ENCODE measurements around the gene FPGS.
A peak's percentile ranks its signal among the peaks of the same experiment; 100 is the strongest.

DNA sequence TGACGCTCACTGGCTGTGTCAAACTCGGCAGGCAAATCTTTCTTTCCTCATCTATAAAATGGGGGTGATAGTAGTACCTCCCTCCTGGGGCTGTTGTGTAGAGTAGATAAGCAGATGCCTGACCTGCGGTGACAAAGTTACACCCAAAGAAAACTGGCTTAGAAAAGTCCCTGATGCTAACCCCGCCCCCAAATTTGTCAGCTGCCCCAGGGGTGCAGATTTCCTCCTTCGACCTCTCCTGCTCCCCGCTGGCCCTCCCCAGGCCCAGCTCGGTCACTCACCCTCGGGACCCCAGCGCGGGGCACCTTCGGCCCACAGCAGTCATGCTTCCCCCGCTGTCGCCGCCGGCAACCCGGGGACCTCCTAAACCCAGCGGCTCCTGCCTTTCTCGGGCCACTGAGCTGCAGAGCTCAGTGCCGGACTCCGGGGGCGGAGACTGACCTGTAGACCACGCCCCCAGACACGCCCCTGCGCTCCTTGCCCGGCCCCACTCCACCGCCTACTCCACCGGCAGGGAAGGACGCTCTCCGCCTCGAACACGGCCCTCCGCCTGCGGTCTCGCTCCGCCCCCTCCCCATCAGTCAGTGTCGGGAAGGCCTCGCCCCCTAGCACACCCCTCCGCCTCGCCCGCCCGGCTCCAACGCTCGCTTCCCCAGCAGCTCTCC is 31.6 kb upstream of the FPGS start:
- TF ChIP-seq, protein P1, sequence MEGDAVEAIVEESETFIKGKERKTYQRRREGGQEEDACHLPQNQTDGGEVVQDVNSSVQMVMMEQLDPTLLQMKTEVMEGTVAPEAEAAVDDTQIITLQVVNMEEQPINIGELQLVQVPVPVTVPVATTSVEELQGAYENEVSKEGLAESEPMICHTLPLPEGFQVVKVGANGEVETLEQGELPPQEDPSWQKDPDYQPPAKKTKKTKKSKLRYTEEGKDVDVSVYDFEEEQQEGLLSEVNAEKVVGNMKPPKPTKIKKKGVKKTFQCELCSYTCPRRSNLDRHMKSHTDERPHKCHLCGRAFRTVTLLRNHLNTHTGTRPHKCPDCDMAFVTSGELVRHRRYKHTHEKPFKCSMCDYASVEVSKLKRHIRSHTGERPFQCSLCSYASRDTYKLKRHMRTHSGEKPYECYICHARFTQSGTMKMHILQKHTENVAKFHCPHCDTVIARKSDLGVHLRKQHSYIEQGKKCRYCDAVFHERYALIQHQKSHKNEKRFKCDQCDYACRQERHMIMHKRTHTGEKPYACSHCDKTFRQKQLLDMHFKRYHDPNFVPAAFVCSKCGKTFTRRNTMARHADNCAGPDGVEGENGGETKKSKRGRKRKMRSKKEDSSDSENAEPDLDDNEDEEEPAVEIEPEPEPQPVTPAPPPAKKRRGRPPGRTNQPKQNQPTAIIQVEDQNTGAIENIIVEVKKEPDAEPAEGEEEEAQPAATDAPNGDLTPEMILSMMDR (IDR thresholded peaks at IDR 0.05), result peak in 1 of 3 experiments; percentile 10
- TF ChIP-seq EP300 (IDR thresholded peaks at IDR 0.05), result no peak
- TF ChIP-seq POLR2AphosphoS5 (IDR thresholded peaks at IDR 0.05), result peak; percentile 71 to 81
- TF ChIP-seq POLR2A (IDR thresholded peaks at IDR 0.05; ENCODE audit: low read depth), result peak; percentile 9
